ES-I3 (cell line): Measurements from ENCODE around the gene B3GNT7.
"Not testable (repeated sequence)": the region's sequence is repeated elsewhere in the genome, so short reads cannot be mapped to it uniquely, and the experiment has no call there.

Experiments
- H3K36me3 ChIP-seq: 2 replicates; pipeline ENCODE4 v1.6.1; 2013; ENCODE audit warnings: mild to moderate bottlenecking, low read length, control low read depth, moderate library complexity; ENCODE audit not compliant: insufficient read depth
- H3K4me1 ChIP-seq: 2 replicates; pipeline ENCODE4 v1.6.1; 2013; ENCODE audit warnings: mild to moderate bottlenecking, control low read depth, low read length; ENCODE audit not compliant: insufficient read depth
- H3K9ac ChIP-seq: 2 replicates; pipeline ENCODE4 v1.6.1; 2013; ENCODE audit warnings: low read depth, mild to moderate bottlenecking, low read length, moderate library complexity
- H3K9me3 ChIP-seq: 2 replicates; pipeline ENCODE4 v1.6.1; 2013; ENCODE audit warnings: mild to moderate bottlenecking, low read length, moderate library complexity; ENCODE audit not compliant: control insufficient read depth, insufficient read depth

The B3GNT7 gene

GRCh38 chr2:231373786-231374349 is 21.6 kb upstream of the B3GNT7 start:
- Histone ChIP-seq H3K36me3 (no peaks in the 10 kb centered on the region), H3K4me1 (peaks cover 50% of the 10 kb centered on the region), H3K9me3 (no peaks in the 10 kb centered on the region), H3K9ac (no peak overlapping the region)

- Histone ChIP-seq H3K9me3 (no peaks in the 10 kb centered on the region), H3K36me3 (no peaks in the 10 kb centered on the region), H3K4me1 (peaks cover 54% of the 10 kb centered on the region), H3K9ac (no peak overlapping the region)
Observed at GRCh38 chr2:231374771-231375170, 20.7 kb upstream of the B3GNT7 start.

GRCh38 chr2:231375994-231376615 is 19.4 kb upstream of the B3GNT7 start:
- peaks cover 44% of the 10 kb centered on the region for H3K4me1 ChIP-seq
- H3K36me3 ChIP-seq, H3K9ac ChIP-seq, H3K9me3 ChIP-seq: not testable (repeated sequence)

- Histone ChIP-seq H3K9me3 (no peaks in the 10 kb centered on the region), H3K4me1 (peaks cover 36% of the 10 kb centered on the region), H3K9ac (no peak overlapping the region), H3K36me3 (no peaks in the 10 kb centered on the region)
Observed at GRCh38 chr2:231376857-231377256, 18.7 kb upstream of the B3GNT7 start.

- no peaks in the 10 kb centered on the region for H3K36me3 ChIP-seq
- H3K4me1 ChIP-seq, result peaks cover 36% of the 10 kb centered on the region
- no peak overlapping the region for H3K9ac ChIP-seq
- H3K9me3 ChIP-seq, result no peaks in the 10 kb centered on the region
Observed at GRCh38 chr2:231378026-231378722, 17.3 kb upstream of the B3GNT7 start.

- Histone ChIP-seq H3K36me3 (no peaks in the 10 kb centered on the region), H3K9me3 (no peaks in the 10 kb centered on the region), H3K4me1 (peaks cover 36% of the 10 kb centered on the region), H3K9ac (no peak overlapping the region)
Observed at GRCh38 chr2:231379266-231380215, 16.0 kb upstream of the B3GNT7 start.

GRCh38 chr2:231380307-231380706 is 15.2 kb upstream of the B3GNT7 start:
- Histone ChIP-seq H3K36me3 (no peaks in the 10 kb centered on the region), H3K4me1 (peaks cover 30% of the 10 kb centered on the region), H3K9ac (no peak overlapping the region), H3K9me3 (no peaks in the 10 kb centered on the region)

GRCh38 chr2:231380991-231381847 is 14.3 kb upstream of the B3GNT7 start:
- no peaks in the 10 kb centered on the region for H3K9me3 ChIP-seq
- peaks cover 24% of the 10 kb centered on the region for H3K4me1 ChIP-seq
- H3K9ac ChIP-seq, result no peak overlapping the region
- no peaks in the 10 kb centered on the region for H3K36me3 ChIP-seq

GRCh38 chr2:231382116-231382515 is 13.4 kb upstream of the B3GNT7 start:
- Histone ChIP-seq H3K9ac (no peak overlapping the region), H3K9me3 (no peaks in the 10 kb centered on the region), H3K4me1 (peaks cover 20% of the 10 kb centered on the region), H3K36me3 (no peaks in the 10 kb centered on the region)

GRCh38 chr2:231383416-231384108 is 11.9 kb upstream of the B3GNT7 start:
- H3K36me3 ChIP-seq, result no peaks in the 10 kb centered on the region
- no peaks in the 10 kb centered on the region for H3K9me3 ChIP-seq
- H3K9ac ChIP-seq, result no peak overlapping the region
- peaks cover 12% of the 10 kb centered on the region; the same call in 1 of the 2 replicates for H3K4me1 ChIP-seq

- Histone ChIP-seq H3K36me3 (no peaks in the 10 kb centered on the region), H3K9me3 (no peaks in the 10 kb centered on the region), H3K9ac (no peak overlapping the region), H3K4me1 (peaks cover 11% of the 10 kb centered on the region; the same call in 1 of the 2 replicates)
Observed at GRCh38 chr2:231384109-231384435, 11.4 kb upstream of the B3GNT7 start.

- H3K4me1 ChIP-seq, result peaks cover 4% of the 10 kb centered on the region; the same call in 1 of the 2 replicates
- no peaks in the 10 kb centered on the region for H3K36me3 ChIP-seq
- no peaks in the 10 kb centered on the region for H3K9me3 ChIP-seq
- no peak overlapping the region for H3K9ac ChIP-seq
Observed at GRCh38 chr2:231384970-231385369, 10.5 kb upstream of the B3GNT7 start.

GRCh38 chr2:231385429-231385828 is 10.1 kb upstream of the B3GNT7 start:
- H3K4me1 ChIP-seq, result peaks cover 4% of the 10 kb centered on the region; the same call in 1 of the 2 replicates
- no peaks in the 10 kb centered on the region for H3K36me3 ChIP-seq
- H3K9ac ChIP-seq, result no peak overlapping the region
- H3K9me3 ChIP-seq, result no peaks in the 10 kb centered on the region
